ENCODE data around the gene SPTLC1.
"Not testable (repeated sequence)": the region's sequence is repeated elsewhere in the genome, so short reads cannot be mapped to it uniquely, and the experiment has no call there.

The SPTLC1 gene

GRCh38 chr9:92029553-92029952, 85.7 kb downstream of the SPTLC1 start:
- Mint-ChIP-seq H3K27ac (no peak overlapping the region), H3K27me3 (ENCODE audit: low read depth) (no peaks in the 10 kb centered on the region), H3K4me1 (peaks cover 10% of the 10 kb centered on the region), H3K4me3 (no peak overlapping the region), H3K36me3 (ENCODE audit: low read depth) (peaks cover 24% of the 10 kb centered on the region), H3K9me3 (no peaks in the 10 kb centered on the region)
- TF ChIP-seq, protein P1, sequence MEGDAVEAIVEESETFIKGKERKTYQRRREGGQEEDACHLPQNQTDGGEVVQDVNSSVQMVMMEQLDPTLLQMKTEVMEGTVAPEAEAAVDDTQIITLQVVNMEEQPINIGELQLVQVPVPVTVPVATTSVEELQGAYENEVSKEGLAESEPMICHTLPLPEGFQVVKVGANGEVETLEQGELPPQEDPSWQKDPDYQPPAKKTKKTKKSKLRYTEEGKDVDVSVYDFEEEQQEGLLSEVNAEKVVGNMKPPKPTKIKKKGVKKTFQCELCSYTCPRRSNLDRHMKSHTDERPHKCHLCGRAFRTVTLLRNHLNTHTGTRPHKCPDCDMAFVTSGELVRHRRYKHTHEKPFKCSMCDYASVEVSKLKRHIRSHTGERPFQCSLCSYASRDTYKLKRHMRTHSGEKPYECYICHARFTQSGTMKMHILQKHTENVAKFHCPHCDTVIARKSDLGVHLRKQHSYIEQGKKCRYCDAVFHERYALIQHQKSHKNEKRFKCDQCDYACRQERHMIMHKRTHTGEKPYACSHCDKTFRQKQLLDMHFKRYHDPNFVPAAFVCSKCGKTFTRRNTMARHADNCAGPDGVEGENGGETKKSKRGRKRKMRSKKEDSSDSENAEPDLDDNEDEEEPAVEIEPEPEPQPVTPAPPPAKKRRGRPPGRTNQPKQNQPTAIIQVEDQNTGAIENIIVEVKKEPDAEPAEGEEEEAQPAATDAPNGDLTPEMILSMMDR (IDR thresholded peaks at IDR 0.05; ENCODE audit: unreplicated experiment in 3 of 3), result peak in 2 of 3 experiments; percentile 27

GRCh38 chr9:92026206-92027002, 88.8 kb downstream of the SPTLC1 start:
- no peak overlapping the region for H3K4me3 Mint-ChIP-seq
- H3K27me3 Mint-ChIP-seq (ENCODE audit: low read depth), result no peaks in the 10 kb centered on the region
- H3K4me1 Mint-ChIP-seq, result peaks cover 10% of the 10 kb centered on the region
- TF ChIP-seq, protein P1 (IDR thresholded peaks at IDR 0.05; ENCODE audit: unreplicated experiment in 3 of 3), result no peak
- H3K27ac Mint-ChIP-seq, result no peak overlapping the region
- no peaks in the 10 kb centered on the region for H3K9me3 Mint-ChIP-seq
- peaks cover 4% of the 10 kb centered on the region for H3K36me3 Mint-ChIP-seq (ENCODE audit: low read depth)

GRCh38 chr9:92021785-92022541, 93.2 kb downstream of the SPTLC1 start:
- H3K27ac Mint-ChIP-seq; H3K4me3 Mint-ChIP-seq; H3K27me3 Mint-ChIP-seq (ENCODE audit: low read depth); H3K9me3 Mint-ChIP-seq; H3K36me3 Mint-ChIP-seq (ENCODE audit: low read depth); H3K4me1 Mint-ChIP-seq: not testable (repeated sequence)

DNA sequence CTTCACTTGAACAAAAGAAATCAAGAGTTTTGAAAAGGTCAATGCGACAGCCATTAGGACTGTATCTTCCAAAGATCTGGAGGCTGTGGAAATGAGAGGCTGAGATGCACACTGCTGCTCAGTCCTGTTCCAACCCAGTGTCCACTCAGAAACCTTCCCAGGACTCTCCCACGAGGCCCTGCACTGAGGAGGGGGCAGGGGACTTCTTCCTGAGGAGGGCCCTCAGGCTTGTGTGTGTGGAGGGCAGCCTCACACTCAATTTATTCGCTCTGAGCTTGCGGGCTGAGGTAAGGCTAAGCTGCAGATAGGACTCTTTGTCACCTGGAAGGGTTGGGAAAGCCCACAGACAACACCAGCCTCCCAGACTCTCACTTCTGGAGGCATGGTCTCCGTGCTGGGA, 95.6 kb downstream of the SPTLC1 start:
- TF ChIP-seq, protein P1 (IDR thresholded peaks at IDR 0.05; ENCODE audit: unreplicated experiment in 3 of 3), result no peak
- Mint-ChIP-seq H3K9me3 (peaks cover 11% of the 10 kb centered on the region), H3K27ac (no peak overlapping the region), H3K4me1 (no peaks in the 10 kb centered on the region), H3K27me3 (ENCODE audit: low read depth) (no peaks in the 10 kb centered on the region), H3K36me3 (ENCODE audit: low read depth) (no peaks in the 10 kb centered on the region), H3K4me3 (no peak overlapping the region)

DNA sequence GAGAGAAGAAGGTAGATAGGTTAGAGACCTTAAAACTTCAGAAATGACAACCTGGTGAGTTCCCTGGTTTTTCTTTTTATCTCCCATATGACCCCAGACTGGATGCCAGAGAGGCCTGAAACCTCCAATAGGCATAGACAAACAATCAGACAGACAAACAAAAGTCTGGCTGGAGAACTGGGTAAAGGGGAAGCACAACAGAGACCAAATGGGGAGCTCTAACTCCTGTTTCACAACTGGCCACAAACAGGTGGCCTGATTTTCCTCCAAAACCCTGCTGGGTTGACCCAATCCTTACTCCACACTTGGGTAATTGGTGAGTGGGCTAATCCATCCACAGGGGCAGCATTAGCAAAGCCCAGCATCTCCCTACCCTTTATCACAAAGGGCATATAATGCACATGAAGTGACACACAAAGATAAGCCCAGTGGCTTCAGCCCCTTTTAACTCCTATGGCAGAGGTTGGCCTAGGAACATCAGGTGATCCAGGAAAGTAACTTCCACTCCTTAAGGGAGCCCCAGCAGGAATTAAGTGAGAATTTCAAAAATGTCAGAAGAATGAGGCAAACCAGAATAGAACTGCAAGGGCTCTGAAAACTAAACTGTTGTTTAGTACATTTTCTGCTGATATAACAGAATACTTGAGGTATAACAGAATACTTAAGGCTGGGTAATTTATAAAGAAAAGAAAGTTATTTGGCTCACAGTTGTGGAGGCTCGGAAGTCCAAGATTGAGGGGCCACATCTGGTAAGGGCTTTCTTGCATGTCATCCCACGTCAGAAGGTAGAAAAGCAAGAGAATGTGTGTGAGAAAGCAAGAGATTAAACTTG, 104.3 kb downstream of the SPTLC1 start:
- TF ChIP-seq, protein P1 (IDR thresholded peaks at IDR 0.05; ENCODE audit: unreplicated experiment in 3 of 3), result no peak
- peaks cover 3% of the 10 kb centered on the region for H3K36me3 Mint-ChIP-seq (ENCODE audit: low read depth)
- H3K4me1 Mint-ChIP-seq, result peaks cover 5% of the 10 kb centered on the region
- H3K27me3 Mint-ChIP-seq (ENCODE audit: low read depth), result peaks cover 4% of the 10 kb centered on the region
- peaks cover 8% of the 10 kb centered on the region for H3K9me3 Mint-ChIP-seq
- no peak overlapping the region for H3K4me3 Mint-ChIP-seq
- H3K27ac Mint-ChIP-seq, result no peak overlapping the region

GRCh38 chr9:92010253-92010652, 105.0 kb downstream of the SPTLC1 start:
- not testable (repeated sequence) for H3K36me3 Mint-ChIP-seq (ENCODE audit: low read depth); H3K27ac Mint-ChIP-seq; H3K4me3 Mint-ChIP-seq; H3K4me1 Mint-ChIP-seq; H3K27me3 Mint-ChIP-seq (ENCODE audit: low read depth); H3K9me3 Mint-ChIP-seq

Measured in nephron (organoid).